GM19099 (cell line): ENCODE results near the gene FUT9.

Experiments
- POLR2A ChIP-seq: IDR thresholded peaks from 3 replicates; pipeline ENCODE4 v1.6.1; 2011; ENCODE audit warnings: low read depth; ENCODE audit not compliant: insufficient read length; ENCODE audit errors: extremely low read depth

FUT9 gene

GRCh38 chr6:96015518-96016333, at the start of gene FUT9:
TSS of gene FUT9 (plus strand) at chr6:96015974. CDS start at chr6:96203156, 187,182 bp downstream.
- no peak for TF ChIP-seq POLR2A

- TF ChIP-seq POLR2A, result no peak
Measured at GRCh38 chr6:95967594-95967993, 48.2 kb upstream of the FUT9 start.

- no peak for TF ChIP-seq POLR2A
Measured at GRCh38 chr6:95973976-95974375, 41.8 kb upstream of the FUT9 start.

- no peak for TF ChIP-seq POLR2A
Measured at GRCh38 chr6:95978230-95978629, 37.5 kb upstream of the FUT9 start.

- TF ChIP-seq POLR2A, result no peak
Measured at GRCh38 chr6:95991906-95992305, 23.9 kb upstream of the FUT9 start.

- TF ChIP-seq POLR2A, result no peak
Measured at GRCh38 chr6:95994151-95994550, 21.6 kb upstream of the FUT9 start.

GRCh38 chr6:95998133-95998532, 17.6 kb upstream of the FUT9 start:
- no peak for TF ChIP-seq POLR2A

- TF ChIP-seq POLR2A, result no peak
Measured at GRCh38 chr6:96001891-96002575, 13.7 kb upstream of the FUT9 start.

GRCh38 chr6:96002576-96002910, 13.2 kb upstream of the FUT9 start:
- no peak for TF ChIP-seq POLR2A

- no peak for TF ChIP-seq POLR2A
Measured at GRCh38 chr6:96002912-96003311, 12.9 kb upstream of the FUT9 start.

GRCh38 chr6:96007663-96008062, 8.1 kb upstream of the FUT9 start:
- TF ChIP-seq POLR2A, result no peak

- TF ChIP-seq POLR2A, result no peak
Measured at GRCh38 chr6:96013531-96013930, 2.2 kb upstream of the FUT9 start.

- TF ChIP-seq POLR2A, result no peak
Measured at GRCh38 chr6:96014846-96015517, 792 bp upstream of the FUT9 start.

GRCh38 chr6:96016334-96017069, 728 bp downstream of the FUT9 start:
- TF ChIP-seq POLR2A, result no peak

GRCh38 chr6:96017070-96017359, 1.2 kb downstream of the FUT9 start:
- no peak for TF ChIP-seq POLR2A
